GM19043 (cell line): ENCODE results near the gene LRRC8B.

Experiments used
- ATAC-seq: cut with Tn5 transposase; IDR thresholded peaks from one replicate; pipeline ENCODE4 v1.9.1; 2021; ENCODE audit warnings: low read depth; ENCODE audit not compliant: unreplicated experiment

Gene LRRC8B

GRCh38 chr1:89605692-89606091 lies 81.1 kb downstream of the LRRC8B start:
- no peak for ATAC-seq

GRCh38 chr1:89606227-89606980 lies 81.8 kb downstream of the LRRC8B start:
- ATAC-seq, result no peak

- ATAC-seq, result no peak
Observed at GRCh38 chr1:89607156-89607555, 82.5 kb downstream of the LRRC8B start.

- no peak for ATAC-seq
Observed at GRCh38 chr1:89607586-89608318, 83.1 kb downstream of the LRRC8B start.

GRCh38 chr1:89608319-89608983 lies 83.8 kb downstream of the LRRC8B start:
- no peak for ATAC-seq

- no peak for ATAC-seq
Observed at GRCh38 chr1:89608984-89609725, 84.5 kb downstream of the LRRC8B start.

- no peak for ATAC-seq
Observed at GRCh38 chr1:89609781-89610456, 85.3 kb downstream of the LRRC8B start.

GRCh38 chr1:89610457-89611011 lies 85.9 kb downstream of the LRRC8B start:
- ATAC-seq, result no peak

GRCh38 chr1:89611721-89612120 lies 87.1 kb downstream of the LRRC8B start:
- ATAC-seq, result peak; percentile 97

- ATAC-seq, result no peak
Observed at GRCh38 chr1:89613928-89614327, 89.3 kb downstream of the LRRC8B start.

- no peak for ATAC-seq
Observed at GRCh38 chr1:89615676-89616598, 91.3 kb downstream of the LRRC8B start.

GRCh38 chr1:89616844-89617627 lies 92.4 kb downstream of the LRRC8B start:
- ATAC-seq, result no peak

- no peak for ATAC-seq
Observed at GRCh38 chr1:89620664-89621063, 96.0 kb downstream of the LRRC8B start.

GRCh38 chr1:89622895-89623294 lies 98.3 kb downstream of the LRRC8B start:
- ATAC-seq, result no peak

- no peak for ATAC-seq
Observed at GRCh38 chr1:89624314-89624713, 99.7 kb downstream of the LRRC8B start.

GRCh38 chr1:89624715-89625323 lies 100.2 kb downstream of the LRRC8B start:
- ATAC-seq, result no peak

- ATAC-seq, result no peak
Observed at GRCh38 chr1:89627596-89627962, 103.0 kb downstream of the LRRC8B start.

GRCh38 chr1:89629146-89629545 lies 104.5 kb downstream of the LRRC8B start:
- no peak for ATAC-seq
